ENCODE measurements around the gene SMIM34. TPM values are rescaled to one million over a fixed set of nuclear protein-coding genes. Genes with fewer than 3 reads are reported as not detected.

SMIM34 gene
- 0.43 TPM in 1 of 2 replicates, not detected in the other for total RNA-seq

GRCh38 chr21:34423805-34424204, at the start of gene SMIM34:
Gene SMIM34, minus strand, starts transcription at chr21:34423951. Its CDS starts 112 bp downstream, at chr21:34423839.

GRCh38 chr21:34374940-34375618, 48.7 kb downstream of the SMIM34 start, which contains the start of gene SMIM11:
Gene SMIM11, plus strand, starts transcription at chr21:34375507. Its CDS starts 3,998 bp downstream, at chr21:34379505.

Other genes with a start within 250 kb of the SMIM34 start
- gene KCNE2, start 59.9 kb downstream of the SMIM34 start, total RNA-seq = not detected in 2 replicates
- gene SMIM11, start 48.4 kb downstream of the SMIM34 start, total RNA-seq = 0.47 and 15.3 TPM in 2 replicates
- 0.35 TPM in 1 of 2 replicates, not detected in the other for gene KCNE1, start 88.3 kb upstream of the SMIM34 start, total RNA-seq
- gene RCAN1, start 191.2 kb upstream of the SMIM34 start, total RNA-seq = 14.5 and 23.1 TPM in 2 replicates
- not detected in 2 replicates for gene CLIC6, start 245.0 kb upstream of the SMIM34 start, total RNA-seq